ENCODE results near the gene RPP25. TPM values are rescaled to one million over a fixed set of nuclear protein-coding genes. Genes with fewer than 3 reads are reported as not detected.

The RPP25 gene
- total and polyA plus RNA-seq, 2 donors (not counting 1 experiment from before 2014, with no cell fraction given), result 0.92 to 3.1 TPM

DNA sequence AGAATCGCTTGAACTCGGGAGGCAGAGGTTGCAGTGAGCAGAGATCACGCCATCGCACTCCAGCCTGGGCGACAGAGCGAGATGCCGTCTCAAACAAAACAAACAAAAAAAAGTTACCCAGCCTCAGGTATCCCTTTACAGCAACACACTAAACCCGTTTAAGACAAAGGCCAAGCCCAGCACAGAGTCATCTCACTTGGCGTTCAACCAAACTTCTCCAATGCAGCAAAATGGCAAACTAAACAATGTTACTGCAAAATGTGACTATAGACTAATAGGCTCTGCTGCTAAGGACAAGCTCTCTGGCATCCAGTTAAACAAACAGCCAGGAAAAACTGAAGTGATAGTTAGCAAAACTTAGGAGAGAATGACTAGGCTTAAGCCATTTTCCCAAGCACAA is 43.5 kb downstream of the RPP25 start:
- Histone ChIP-seq H3K27me3 (replicated peaks in 1 of 4; ENCODE audit: control extremely low read depth in 1 of 4, control insufficient read depth in 3 of 4, insufficient read depth in 4 of 4, low read length in 3 of 4) (no peaks in the 10 kb centered on the region), H2AFZ (ENCODE audit: insufficient read depth, low read depth, low read length, poor library complexity, severe bottlenecking) (no peak overlapping the region), H3K9me3 (ENCODE audit: control extremely low read depth in 1 of 3, control insufficient read depth in 2 of 3, insufficient read depth in 1 of 3, low read length in 2 of 3) (no peaks in the 10 kb centered on the region), H3K4me1 (ENCODE audit: control insufficient read depth in 2 of 2, insufficient read depth in 2 of 2, low read length in 2 of 2) (no peaks in the 10 kb centered on the region), H3K4me2 (replicated peaks; ENCODE audit: low read depth, low read length, poor library complexity, severe bottlenecking) (no peak overlapping the region), H4K20me1 (ENCODE audit: control insufficient read depth, insufficient read depth, low read length, poor library complexity, severe bottlenecking) (no peaks in the 10 kb centered on the region), H3K9ac (ENCODE audit: low read length) (no peak overlapping the region), H3K79me2 (ENCODE audit: control insufficient read depth, insufficient read depth, low read length) (no peaks in the 10 kb centered on the region), H3K36me3 (replicated peaks in 1 of 2; ENCODE audit: control extremely low read depth in 1 of 2, control insufficient read depth in 1 of 2, extremely low read depth in 1 of 2, insufficient read depth in 2 of 2, low read length in 1 of 2) (peaks cover 5 to 24% of the 10 kb centered on the region in 2 experiments), H3K27ac (ENCODE audit: low read length in 2 of 2) (no peak overlapping the region), H3K4me3 (ENCODE audit: control extremely low read depth in 1 of 5, extremely low read depth in 1 of 5, insufficient read depth in 1 of 5, low read depth in 2 of 5, low read length in 4 of 5) (no peak overlapping the region)
- intact Hi-C loops (cut with micrococcal nuclease), result no loop called here
- WGBS (ENCODE audit: insufficient coverage), result 94% methylated on average over 9 of the region's 9 CpGs
- ChIA-PET POLR2A (no interaction called here), CTCF (interaction anchor here (1.2 to 2.4 kb wide), 2 partner anchors 11 to 19 kb away, joined by 4 to 12 read pairs; no protein-coding TSS in a partner anchor)
- Mint-ChIP-seq H3K27me3 (no peaks in the 10 kb centered on the region), H3K4me1 (no peaks in the 10 kb centered on the region), H3K4me3 (no peak overlapping the region), H3K27ac (no peak overlapping the region), H3K9me3 (ENCODE audit: insufficient read depth) (no peaks in the 10 kb centered on the region)
- TF ChIP-seq EZH2 (IDR thresholded peaks at IDR 0.05; ENCODE audit: borderline replicate concordance, insufficient read depth, low read depth, low read length, poor library complexity, severe bottlenecking), result no peak
- TF ChIP-seq CTCF (IDR thresholded peaks at IDR 0.05), result no peak
- no peak for ATAC-seq (ENCODE audit: low read depth)
- no peak for DNase-seq

- ChIA-PET CTCF (interaction anchor here (0.9 to 1.0 kb wide), 2 partner anchors 137 to 151 kb away, joined by 3 read pairs; no protein-coding TSS in a partner anchor), POLR2A (no interaction called here)
- peaks cover 32% of the 10 kb centered on the region for H3K4me1 Mint-ChIP-seq
- Histone ChIP-seq H3K27me3 (replicated peaks in 1 of 4; ENCODE audit: control extremely low read depth in 1 of 4, control insufficient read depth in 3 of 4, insufficient read depth in 4 of 4, low read length in 3 of 4) (no peaks in the 10 kb centered on the region), H3K36me3 (replicated peaks in 1 of 2; ENCODE audit: control extremely low read depth in 1 of 2, control insufficient read depth in 1 of 2, extremely low read depth in 1 of 2, insufficient read depth in 2 of 2, low read length in 1 of 2) (peaks cover 0 to 15% of the 10 kb centered on the region in 2 experiments), H3K9ac (ENCODE audit: low read length) (no peak overlapping the region), H3K4me1 (ENCODE audit: control insufficient read depth in 2 of 2, insufficient read depth in 2 of 2, low read length in 2 of 2) (peaks cover 19 to 20% of the 10 kb centered on the region in 2 donors), H2AFZ (ENCODE audit: insufficient read depth, low read depth, low read length, poor library complexity, severe bottlenecking) (no peak overlapping the region), H3K79me2 (ENCODE audit: control insufficient read depth, insufficient read depth, low read length) (peaks cover 14% of the 10 kb centered on the region), H4K20me1 (ENCODE audit: control insufficient read depth, insufficient read depth, low read length, poor library complexity, severe bottlenecking) (no peaks in the 10 kb centered on the region), H3K27ac (ENCODE audit: low read length in 2 of 2) (no peak overlapping the region), H3K4me3 (ENCODE audit: control extremely low read depth in 1 of 5, extremely low read depth in 1 of 5, insufficient read depth in 1 of 5, low read depth in 2 of 5, low read length in 4 of 5) (no peak overlapping the region), H3K4me2 (replicated peaks; ENCODE audit: low read depth, low read length, poor library complexity, severe bottlenecking) (no peak overlapping the region), H3K9me3 (ENCODE audit: control extremely low read depth in 1 of 3, control insufficient read depth in 2 of 3, insufficient read depth in 1 of 3, low read length in 2 of 3) (no peaks in the 10 kb centered on the region)
- intact Hi-C loops (cut with micrococcal nuclease), result no loop called here
- no peak for ATAC-seq (ENCODE audit: low read depth)
- no peaks in the 10 kb centered on the region for H3K27me3 Mint-ChIP-seq
- peak overlapping the region; percentile 20 for H3K4me3 Mint-ChIP-seq
- DNase-seq, result no peak
- H3K9me3 Mint-ChIP-seq (ENCODE audit: insufficient read depth), result no peaks in the 10 kb centered on the region
- no peak for TF ChIP-seq CTCF (IDR thresholded peaks at IDR 0.05)
- TF ChIP-seq EZH2 (IDR thresholded peaks at IDR 0.05; ENCODE audit: borderline replicate concordance, insufficient read depth, low read depth, low read length, poor library complexity, severe bottlenecking), result no peak
- H3K27ac Mint-ChIP-seq, result no peak overlapping the region
- WGBS (ENCODE audit: insufficient coverage), result 90% methylated on average over 4 of the region's 4 CpGs
These were observed 47.9 kb downstream of the RPP25 start for GRCh38 chr15:74908635-74909034.
